HG02973 (cell line): Measurements from ENCODE around the gene MX2.
A peak's percentile ranks its signal among the peaks of the same experiment; 100 is the strongest.
"Not testable (repeated sequence)": the region's sequence is repeated elsewhere in the genome, so short reads cannot be mapped to it uniquely, and the experiment has no call there.

ENCODE experiments used
- ATAC-seq: cut with Tn5 transposase; IDR thresholded peaks from one replicate; pipeline ENCODE4 v1.9.1; 2021; ENCODE audit warnings: moderate library complexity; ENCODE audit not compliant: unreplicated experiment

Gene MX2

DNA sequence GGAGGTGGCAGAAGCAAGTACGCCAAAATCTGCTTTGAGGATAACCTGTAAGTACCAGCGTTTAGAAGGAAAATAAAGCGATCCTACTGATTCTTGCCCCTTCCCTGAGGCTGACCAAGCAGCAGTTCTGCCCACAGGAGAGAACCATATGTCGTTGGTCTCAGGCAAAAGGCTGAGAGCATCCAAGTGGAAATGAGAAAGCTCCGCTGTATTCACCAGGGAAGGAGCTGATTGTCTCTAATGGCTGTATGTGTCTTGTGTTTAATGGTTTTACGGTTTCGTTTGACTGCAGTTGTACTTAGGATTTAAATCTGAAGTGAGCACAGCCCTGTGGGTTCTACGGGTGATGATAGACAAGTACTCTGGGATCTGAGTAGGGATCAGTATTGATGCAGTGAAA, 23.4 kb upstream of the MX2 start:
- no peak for ATAC-seq

DNA sequence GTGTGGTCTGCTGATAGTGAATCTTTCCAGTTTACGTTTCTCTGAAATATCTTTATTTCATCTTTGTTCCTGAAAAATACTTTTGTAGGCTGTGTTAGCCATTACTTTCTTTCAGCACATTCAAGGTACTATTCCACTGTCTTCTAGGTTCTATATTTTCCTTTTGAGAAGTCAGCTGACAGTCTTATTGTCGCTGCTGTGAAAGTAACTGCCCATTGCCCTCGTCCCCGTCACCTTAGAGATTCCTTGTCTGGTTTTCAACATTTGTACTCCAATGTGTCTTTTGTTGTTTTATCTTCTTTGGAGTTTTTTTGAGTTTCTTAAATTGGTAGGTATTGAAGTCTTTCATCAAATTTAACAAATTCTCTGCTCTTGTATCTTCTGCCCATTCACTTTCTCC, 19.8 kb upstream of the MX2 start:
- no peak for ATAC-seq

DNA sequence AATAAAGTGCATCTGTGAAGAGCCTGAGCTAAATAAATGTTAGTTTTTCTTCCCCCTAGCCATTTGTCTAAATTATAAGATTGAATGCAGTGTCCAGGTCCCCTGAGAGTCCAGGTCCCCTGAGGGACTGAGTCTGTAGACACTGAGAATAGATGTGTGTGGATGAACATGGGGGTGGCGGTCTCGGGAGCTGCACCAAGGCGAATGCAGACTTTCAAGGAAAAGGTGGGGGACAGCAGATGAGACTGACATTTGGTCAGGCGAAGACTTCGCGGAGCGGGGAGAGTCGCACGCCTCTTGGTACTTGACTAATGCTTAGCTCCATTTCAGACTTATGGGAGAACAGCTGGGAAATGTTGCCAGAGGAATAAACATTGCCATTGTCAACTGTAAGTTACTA, 17.7 kb upstream of the MX2 start:
- no peak for ATAC-seq

DNA sequence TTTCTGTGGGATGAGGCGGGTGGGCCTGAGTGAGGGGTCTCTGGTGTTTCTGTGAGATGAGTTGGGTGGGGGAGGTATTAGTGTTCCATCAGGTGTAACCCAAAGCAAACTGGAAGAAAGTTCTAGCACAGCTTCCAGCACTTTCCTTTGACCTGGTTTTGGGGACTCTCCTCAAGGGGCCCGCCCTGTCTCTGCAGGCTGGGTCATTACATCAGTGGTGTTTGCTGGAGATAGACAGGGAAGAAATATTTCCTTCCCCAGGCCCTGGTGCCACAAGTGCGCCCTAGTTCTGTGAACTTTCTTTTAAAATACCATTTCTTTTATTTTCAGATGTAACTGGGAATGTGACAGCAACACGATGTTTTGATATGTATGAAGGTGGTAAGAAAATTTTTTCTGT, 16.5 kb upstream of the MX2 start:
- no peak for ATAC-seq

DNA sequence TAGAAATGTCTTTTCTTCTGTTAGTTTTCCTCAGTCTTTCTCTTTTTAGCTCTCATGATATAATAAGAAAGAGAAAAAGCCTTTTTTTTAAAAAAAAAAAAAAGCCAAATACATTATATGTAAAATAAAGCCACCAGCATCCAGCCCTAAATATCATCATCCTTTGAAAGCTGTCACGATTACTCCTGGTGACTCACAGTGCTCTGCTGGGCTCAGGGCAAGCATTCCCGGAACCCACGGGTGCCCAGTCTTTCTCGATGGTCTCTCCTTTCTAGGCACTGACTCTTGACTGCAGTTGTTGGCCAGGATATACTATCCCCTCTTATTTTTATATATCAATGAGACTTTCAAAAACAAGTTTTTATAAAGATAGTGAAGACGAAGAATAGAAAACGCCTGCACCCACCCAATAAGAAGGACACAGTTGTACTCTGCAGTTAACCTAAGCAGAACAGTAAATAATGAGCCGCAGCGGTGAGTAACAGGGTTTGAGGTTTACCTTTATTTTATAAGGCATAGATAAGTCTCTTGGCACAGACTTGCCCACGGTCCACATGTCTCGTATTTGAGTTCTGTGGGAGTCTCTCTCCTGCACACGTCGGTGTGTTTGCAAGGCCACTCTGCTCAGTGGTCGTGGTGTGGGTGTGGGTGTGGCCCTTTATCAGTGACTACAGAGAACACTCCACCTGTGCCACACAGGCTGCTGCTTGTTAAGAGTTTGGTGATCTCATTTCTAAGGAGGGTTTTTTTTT, 15.7 kb upstream of the MX2 start:
- ATAC-seq: no peak

DNA sequence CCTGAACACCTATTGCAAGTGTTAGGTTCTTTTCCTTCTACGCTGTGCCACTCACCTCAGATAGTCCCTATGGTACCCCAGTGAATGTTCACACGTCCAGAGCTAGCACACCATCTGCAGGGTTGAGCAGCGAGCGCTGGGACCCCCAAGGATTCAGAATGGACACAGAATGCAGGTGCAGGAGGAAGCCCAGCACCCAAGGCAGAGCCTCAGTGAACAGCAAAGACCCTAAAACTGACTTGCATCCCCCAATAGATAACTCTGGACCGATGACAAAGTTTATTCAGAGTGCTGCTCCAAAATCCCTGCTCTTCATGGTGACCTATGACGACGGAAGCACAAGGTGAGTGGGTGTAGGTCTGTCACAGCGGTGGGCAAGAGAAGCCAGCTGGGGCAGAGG, 15.1 kb upstream of the MX2 start:
- ATAC-seq: no peak

DNA sequence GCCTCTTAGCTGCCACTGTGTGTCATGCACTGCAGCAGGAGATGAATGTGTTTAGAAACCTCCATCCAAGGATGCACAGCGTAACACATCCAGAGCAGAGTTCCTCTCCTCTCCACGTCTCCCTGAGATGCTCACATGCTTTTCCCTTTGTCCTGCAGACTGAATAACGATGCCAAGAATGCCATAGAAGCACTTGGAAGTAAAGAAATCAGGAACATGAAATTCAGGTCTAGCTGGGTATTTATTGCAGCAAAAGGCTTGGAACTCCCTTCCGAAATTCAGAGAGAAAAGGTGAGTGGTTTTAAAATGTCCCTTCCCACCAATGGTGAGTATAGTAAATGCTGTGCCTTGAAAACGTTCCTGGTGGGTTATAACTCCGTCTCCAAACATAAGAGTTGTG, 13.4 kb upstream of the MX2 start:
- ATAC-seq: no peak

DNA sequence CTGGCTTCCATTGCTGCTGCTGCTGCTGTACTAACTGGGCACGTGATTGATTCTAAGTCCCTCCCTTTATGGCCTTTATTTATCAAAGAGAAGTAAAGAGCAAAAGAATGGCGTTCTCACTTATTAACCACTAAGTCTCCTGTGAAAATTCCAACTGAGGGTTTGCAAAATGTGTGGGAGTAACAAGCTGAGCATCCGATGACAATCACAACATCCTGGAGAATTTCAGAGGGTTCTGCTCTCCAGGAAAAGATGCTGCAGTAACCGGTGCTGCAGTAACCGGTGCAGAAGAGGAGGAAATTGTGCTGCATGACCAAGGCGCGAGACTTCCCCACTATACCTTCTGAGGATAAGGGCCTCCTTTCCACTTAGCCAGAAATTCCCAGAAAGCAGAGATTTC, 12.7 kb upstream of the MX2 start:
- no peak for ATAC-seq

DNA sequence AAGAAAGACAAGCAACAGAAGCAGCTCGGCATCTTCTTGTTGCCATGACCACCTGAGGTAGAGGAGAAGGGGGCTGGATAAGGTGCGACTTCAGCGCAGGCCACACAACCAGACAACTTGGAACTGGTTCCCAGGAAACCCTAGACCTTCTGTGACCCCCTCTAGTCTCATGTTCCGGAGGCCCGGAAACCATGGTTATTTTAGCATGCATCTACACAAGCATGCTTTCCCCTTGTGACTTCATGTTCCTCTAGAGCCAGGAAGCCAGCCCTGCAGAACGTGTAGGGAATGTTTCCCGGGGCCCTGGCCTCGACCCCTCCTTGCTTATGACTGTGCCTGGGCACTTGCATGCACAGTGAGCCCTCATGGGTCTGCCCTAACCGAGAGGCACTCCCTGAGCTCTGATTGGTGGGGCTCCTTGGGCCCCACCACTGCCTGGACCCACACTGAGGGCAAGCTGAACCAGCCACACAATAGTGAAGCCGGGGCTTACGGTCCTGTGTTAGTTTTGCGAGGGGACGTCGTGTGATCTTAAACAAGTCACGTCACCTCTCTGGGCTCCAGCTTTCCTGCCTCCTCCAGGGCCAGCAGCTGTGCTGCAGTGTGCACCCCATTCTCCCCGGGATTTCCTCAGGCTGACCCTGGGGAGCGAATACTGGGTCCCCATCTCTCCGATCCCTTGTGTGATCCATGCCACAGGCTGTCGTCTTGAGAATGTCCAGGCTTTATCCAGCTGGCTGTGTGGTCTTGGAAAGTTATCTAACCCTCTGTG, 12.0 kb upstream of the MX2 start:
- no peak for ATAC-seq

DNA sequence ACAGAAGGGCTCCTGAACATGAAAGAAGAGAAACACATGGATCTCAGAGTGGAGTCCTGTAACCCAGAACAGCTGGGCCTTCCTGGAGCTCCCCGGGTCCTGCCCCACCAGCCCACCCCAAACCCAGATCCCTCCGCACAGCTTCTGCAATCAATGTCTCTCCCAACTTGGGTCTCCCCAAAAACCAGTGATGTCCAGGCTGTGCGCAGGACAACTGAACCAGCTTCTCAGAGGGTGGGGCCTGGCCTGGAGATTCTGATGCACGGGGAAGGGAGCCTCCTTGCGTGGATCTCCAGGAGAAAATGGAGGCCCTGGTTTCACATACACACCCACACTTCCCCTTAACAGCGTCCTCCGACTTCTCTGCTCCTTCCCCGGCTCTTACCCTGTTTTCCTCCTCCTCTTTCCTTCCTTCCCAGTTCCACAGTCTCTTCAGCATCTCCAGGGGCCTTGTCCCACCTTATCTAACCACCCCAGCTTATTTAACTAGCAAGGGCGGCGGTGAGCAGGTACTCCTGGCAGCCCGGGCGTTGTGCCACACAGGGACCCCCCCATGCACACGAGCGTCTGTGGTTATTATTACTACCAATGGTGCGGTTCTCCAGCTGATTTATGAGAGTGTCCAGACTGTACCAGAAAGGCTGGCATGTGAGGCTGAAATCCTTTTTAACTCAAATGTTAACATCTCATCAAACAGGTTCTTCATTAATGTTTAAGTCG, 11.2 kb upstream of the MX2 start:
- ATAC-seq: no peak

DNA sequence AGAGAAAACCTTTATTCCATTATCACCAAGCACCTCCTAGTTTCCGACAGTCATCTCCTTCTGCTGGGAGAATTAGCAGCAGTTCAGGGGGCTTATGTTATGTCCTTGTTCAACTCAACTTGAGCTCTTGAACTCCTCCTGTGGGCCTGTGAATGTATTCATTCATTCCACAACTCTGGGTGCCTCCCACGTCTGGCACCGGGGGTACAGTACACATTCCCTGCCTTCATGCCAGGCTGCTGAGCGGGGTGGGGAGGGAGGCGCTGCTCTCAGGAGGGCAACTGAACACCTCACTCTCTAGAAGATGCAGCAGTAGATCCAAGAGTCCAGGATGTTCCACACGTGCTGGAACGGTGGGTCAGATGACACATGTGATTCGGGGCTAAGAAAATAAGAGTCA, 4.3 kb upstream of the MX2 start:
- ATAC-seq: no peak

DNA sequence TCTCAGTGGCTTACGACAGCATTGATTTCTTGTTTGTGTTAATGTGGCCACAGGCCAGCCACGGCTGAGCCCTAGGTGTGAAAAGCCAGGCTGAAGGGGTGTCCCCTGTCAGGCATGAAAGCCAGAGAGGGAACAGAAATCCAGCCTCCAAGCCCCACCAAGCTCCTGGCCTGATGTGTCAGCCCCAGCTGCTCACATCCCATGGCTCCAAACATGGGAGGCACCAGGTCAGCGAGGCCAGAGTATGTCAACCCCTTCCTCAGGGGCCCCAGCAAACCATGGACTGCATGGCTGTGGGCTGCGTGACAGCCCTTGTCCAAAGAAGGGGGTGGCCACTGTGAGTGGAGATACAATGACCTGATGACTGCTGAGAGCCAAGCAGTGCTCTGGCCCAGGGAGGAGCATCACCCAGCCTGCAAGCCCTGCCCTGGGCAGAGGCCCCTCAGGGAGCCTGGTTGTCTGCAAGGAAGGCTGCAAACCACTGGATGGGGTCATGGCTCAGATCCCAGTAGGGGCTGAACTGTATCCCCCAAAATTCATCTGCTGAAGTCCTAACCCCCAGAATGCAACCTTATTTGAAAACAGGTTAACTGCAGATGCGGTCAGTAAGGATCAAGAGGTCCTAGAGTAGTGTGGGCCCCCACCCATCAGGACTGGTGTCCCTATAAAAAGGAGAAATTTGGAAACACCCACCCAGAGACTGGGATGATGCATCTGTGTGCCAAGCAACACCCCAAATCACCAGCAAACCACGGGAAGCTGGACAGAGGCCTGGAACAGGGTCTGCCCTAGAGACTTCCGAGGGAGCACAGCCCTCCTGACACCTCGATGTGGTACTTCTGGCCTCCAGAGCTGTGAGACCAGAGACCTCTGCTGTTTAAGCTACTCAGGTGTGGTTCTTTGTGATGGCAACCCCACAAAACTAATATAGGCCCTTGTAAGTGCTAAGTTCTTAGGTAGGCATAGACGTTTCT, 3.3 kb upstream of the MX2 start:
- no peak for ATAC-seq

DNA sequence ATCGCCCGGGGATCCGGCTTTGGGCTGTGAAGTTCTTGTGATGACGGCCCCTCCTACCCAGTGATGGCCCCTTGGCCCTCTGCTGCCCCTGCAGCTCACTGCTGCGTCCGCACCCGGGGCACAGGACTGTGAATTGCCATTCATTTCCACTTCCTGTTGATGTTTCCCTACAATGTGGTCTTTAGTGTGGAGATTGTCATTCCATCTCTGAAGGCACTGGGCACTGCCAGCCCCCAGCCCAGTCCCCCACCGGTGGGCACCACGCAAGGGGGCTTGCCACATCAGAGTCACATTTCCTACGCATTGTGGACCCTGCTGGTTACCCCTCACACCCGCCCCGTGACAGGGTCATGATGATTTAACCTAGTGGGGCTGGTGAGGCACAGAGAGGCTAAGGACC, 2.5 kb upstream of the MX2 start:
- no peak for ATAC-seq

DNA sequence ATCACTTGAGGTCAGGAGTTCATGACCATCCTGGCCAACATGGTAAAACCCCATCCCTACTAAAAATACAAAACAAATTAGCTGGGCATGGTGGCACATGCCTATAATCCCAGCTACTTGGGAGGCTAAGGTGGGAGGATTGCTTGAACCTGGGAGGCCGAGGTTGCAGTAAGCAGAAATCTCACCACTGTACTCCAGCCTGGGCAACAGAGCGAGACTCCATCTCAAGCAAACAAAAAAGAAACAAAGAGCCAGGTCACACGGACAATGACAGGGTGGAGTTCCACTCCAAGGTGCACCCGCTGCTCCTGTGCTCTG, 2.1 kb upstream of the MX2 start:
- not testable (repeated sequence) for ATAC-seq

DNA sequence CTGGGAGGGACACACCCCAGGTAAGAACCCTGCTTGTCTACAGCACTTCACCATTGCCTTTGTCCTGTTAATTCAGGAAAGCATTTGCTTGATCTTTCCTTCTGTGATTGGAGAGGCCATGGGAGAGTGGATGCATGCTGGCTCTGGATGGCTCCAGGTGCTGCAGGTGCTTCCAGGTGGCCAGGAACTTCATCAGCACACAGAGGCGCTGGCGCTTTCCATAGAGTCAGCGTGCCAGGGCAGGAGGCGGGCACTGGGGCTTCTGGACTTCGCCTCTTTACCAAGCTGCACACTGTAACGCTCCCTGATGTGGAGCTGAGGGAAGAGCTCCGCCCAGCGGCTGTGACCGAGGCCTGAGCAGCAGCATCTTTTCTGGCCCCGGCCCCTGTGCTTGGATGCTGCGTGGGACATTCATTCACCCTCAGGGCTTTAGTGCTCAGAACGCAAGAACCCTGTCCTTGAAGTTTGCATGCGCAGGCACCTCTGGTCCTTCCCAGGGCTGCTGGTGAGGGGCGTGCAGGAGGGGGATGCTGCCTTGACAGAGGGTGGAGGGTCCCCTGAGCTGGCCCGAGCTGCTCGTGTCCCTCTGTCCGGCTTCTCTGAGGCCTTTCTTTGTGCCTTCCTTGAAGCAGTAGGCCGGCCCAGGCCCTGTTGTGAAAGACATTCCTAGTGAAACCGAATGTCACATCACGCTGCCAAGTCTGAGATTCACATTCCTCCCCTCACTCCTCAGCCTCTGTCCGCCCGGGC, 1.6 kb upstream of the MX2 start:
- ATAC-seq: no peak

DNA sequence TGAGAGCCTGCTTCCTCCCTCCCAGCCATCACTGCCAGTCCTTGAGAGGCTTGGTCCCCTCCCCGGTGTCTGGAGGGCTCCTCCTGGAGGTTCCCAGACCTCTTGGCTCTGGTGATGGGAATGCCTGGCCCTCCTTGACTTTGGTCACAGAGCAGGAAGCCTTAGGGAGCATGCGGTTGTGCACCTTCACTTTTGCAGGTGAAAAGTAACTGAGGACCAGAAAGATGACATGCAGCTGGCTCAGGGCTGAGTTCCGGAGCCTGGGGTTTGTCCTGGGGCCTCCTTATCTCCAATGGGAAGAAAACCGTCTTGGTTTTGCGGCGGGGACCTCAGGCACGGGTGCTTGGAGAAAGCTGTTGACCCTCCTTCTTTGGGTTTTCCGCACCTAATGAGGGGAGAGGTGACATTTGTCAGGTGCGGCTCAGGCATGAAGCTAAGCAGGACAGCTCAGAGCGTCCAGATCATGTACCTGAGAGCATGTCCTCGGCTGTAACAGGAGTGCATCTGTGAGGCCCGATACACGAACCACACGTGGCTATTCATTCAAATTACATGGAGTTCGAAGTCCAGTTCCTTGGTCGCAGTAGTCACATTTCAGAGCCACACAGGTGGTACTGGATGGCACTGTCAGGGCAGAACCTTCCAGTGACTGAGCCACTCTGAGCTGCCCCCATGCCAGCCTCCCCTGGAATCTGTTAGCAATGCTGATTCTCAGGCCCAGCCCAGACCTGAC, 608 bp upstream of the MX2 start:
- no peak for ATAC-seq

DNA sequence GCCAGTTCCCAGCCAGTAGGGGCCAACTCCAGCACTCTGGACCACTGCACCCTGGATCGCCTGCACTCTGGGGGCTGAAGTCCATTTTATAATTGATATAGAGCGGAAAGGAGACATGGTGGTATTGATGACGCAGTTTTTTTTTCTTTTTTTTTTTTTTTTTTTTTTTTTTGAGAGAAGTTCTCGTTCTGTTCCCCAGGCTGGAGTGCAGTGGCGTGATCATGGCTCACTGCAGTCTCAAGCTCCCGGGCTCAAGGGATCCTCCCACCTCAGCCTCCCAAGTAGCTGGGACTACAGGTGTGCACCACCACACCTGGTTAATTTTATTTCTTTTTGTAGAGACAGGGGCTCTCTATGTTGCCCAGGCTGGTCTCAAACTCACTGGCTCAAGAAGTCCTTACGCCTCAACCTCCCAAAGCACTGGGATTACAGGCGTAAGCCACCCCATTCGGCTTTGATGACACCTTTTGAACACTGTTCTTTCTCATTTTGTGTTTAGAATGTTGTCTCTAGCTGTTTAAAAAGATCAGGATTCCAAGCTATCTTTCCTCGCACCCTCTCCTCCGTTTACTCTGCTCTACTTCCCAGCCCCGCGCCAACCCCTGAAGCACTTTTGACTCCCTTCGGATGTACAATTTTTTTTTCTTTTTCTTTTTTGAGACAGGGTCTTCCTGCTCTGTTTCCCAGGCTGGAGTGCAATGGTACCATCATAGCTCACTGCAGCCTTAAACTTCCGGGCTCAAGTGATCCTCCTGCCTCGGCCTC, 960 bp downstream of the MX2 start:
- ATAC-seq: peak; percentile 1

DNA sequence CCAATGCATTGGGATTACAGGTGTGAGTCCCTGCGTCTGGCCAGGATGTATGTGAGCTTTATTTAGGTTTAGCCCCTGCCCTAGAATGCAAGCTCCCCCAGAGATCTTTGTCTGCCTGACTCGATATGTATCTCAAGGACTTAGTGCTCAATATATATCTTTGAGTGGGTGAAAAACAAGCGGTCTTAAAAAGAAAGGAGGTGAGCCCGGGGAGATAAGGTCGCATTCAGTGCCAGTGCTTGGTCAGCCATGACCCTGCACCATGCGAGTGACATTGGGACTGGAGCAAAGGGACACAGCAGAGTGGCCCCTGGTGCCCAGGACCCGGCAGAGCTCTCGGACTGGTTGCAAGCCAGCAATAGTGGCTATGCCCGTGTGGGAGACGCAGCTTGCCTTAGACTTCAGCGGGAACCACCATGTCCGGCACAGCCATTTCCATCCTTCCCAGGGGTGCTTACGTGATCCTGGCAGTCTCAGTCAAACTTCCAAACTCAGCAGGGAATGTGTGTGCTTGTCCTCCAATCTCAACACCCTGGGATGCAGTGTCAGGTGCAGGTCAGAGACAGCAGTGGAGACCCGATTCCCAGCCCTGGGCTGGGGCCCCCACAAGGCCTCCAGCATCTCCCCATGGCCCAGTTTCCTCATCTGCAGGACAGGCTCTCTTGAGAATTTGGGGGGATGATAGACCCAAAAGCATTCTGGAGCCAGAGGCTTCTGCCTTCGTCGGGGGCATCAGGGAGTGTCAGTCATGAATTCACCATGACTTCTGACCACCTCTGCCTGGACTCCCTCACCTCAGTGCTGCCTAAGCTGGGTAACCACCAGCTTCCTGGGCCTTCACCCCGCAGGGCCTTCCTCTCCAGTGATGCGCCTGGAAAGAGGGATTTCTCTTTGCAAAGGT, 1.8 kb downstream of the MX2 start:
- ATAC-seq: no peak
